Calu3 (cell line): ENCODE results near the gene PLEKHJ1. TPM values are rescaled to one million over a fixed set of nuclear protein-coding genes. Genes with fewer than 3 reads are reported as not detected.
"Not testable (repeated sequence)": the region's sequence is repeated elsewhere in the genome, so short reads cannot be mapped to it uniquely, and the experiment has no call there.

Experiments
- BruUV-seq: library from RNA; stranded (reverse); fragments of 400-500 nt; replicated peaks from 2 replicates; lab custom pipeline; 2021; lab: Mats Ljungman, UMichigan
- CTCF ChIA-PET: fragments of 300-600 bp; sonication (Branson Sonifier 250); formaldehyde crosslinking; loops from one replicate; lab custom pipeline; 2022; ENCODE audit warnings: antibody characterized with exemption; lab: Charles Lee
- DNase-seq: peaks from one replicate; pipeline ENCODE4 v3.0.0; 2022
- H3K27ac Mint-ChIP-seq: one replicate; pipeline ENCODE4 v1.8.0; 2022; ENCODE audit warnings: mixed read lengths; ENCODE audit not compliant: unreplicated experiment
- H3K27me3 Mint-ChIP-seq: one replicate; pipeline ENCODE4 v1.8.0; 2022; ENCODE audit warnings: mixed read lengths; ENCODE audit not compliant: unreplicated experiment
- H3K36me3 Mint-ChIP-seq: one replicate; pipeline ENCODE4 v1.8.0; 2022; ENCODE audit warnings: mild to moderate bottlenecking, moderate library complexity, mixed read lengths; ENCODE audit not compliant: insufficient read depth, unreplicated experiment
- H3K4me1 Mint-ChIP-seq: one replicate; pipeline ENCODE4 v1.8.0; 2022; ENCODE audit warnings: mild to moderate bottlenecking, low read depth, mixed read lengths; ENCODE audit not compliant: unreplicated experiment
- H3K4me3 Mint-ChIP-seq: one replicate; pipeline ENCODE4 v1.8.0; 2022; ENCODE audit warnings: mild to moderate bottlenecking, low read depth, moderate library complexity, mixed read lengths; ENCODE audit not compliant: unreplicated experiment
- H3K9me3 Mint-ChIP-seq: one replicate; pipeline ENCODE4 v1.8.0; 2022; ENCODE audit warnings: low read depth, mixed read lengths; ENCODE audit not compliant: unreplicated experiment
- intact Hi-C: fragments of 100-400 bp; cut with micrococcal nuclease; formaldehyde crosslinking; loops from one replicate; pipeline ENCODE4 v1.10.0; 2022; ENCODE audit not compliant: unreplicated experiment
- total RNA-seq: library from RNA; stranded (reverse); gene quantifications from 2 replicates; pipeline ENCODE4 v1.2.3, GENCODE V29; 2022
- TF ChIP-seq, protein P1 (sequence below): fragments of 200-600 bp; IDR thresholded peaks from one replicate; pipeline ENCODE4 v1.8.0; 2022; ENCODE audit warnings: antibody characterized with exemption; ENCODE audit not compliant: unreplicated experiment

Gene PLEKHJ1
- total RNA-seq, 1 experiment from 2014 or later = 38.7 TPM

DNA sequence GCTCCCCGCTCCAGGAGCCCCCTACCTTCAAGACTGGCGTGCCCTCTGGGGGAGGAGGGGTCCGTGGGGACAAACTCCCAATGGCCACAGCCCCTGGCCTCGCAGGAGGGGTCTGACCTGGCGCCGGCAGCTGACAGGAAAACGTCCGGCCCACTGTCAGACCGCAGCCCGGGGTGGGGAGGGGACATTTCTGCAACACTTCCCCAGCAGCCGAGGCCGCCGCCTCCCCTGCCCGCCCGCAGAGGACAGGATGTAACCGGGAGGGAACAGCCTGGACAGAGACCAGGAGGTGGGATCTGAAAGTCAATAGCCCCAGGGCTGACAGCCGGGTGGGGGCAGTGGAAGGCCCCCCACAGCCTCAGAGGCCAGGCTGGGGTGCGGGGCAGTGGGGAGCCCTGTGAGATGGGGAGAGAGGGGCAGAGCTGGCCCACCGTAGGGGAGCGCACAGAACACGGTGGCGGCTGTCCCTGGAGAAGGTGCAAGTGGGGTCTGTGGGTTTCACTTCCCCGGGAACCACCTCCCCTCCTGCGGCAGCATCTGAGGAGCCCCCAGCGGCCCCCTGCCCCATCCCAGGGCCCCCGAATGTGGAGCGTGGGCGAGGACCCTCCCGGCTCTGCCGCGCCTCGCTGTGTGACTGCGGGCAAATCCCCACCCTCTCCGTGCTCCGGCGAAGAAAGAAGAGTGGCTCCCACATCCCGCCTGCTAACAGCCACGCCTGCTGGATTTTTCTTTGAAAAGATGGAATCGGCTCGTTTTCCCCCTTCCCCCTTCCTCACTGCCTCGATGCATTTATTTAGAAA lies 46.1 kb upstream of the PLEKHJ1 start, which contains the start of gene PEAK3:
TSS of gene PEAK3 (minus strand) at position 114 of the 800 bp plus-strand sequence. CDS start 1,244 bp downstream, outside the sequence.
- no peaks in the 10 kb centered on the region for H3K27me3 Mint-ChIP-seq
- intact Hi-C loops = no loop called here
- H3K4me1 Mint-ChIP-seq = no peaks in the 10 kb centered on the region
- no peak for DNase-seq
- no peaks in the 10 kb centered on the region for H3K9me3 Mint-ChIP-seq
- CTCF ChIA-PET = no interaction called here
- no peak within 1 kb of the TSS for H3K4me3 Mint-ChIP-seq
- no TSS peak for BruUV-seq
- TF ChIP-seq, protein P1, sequence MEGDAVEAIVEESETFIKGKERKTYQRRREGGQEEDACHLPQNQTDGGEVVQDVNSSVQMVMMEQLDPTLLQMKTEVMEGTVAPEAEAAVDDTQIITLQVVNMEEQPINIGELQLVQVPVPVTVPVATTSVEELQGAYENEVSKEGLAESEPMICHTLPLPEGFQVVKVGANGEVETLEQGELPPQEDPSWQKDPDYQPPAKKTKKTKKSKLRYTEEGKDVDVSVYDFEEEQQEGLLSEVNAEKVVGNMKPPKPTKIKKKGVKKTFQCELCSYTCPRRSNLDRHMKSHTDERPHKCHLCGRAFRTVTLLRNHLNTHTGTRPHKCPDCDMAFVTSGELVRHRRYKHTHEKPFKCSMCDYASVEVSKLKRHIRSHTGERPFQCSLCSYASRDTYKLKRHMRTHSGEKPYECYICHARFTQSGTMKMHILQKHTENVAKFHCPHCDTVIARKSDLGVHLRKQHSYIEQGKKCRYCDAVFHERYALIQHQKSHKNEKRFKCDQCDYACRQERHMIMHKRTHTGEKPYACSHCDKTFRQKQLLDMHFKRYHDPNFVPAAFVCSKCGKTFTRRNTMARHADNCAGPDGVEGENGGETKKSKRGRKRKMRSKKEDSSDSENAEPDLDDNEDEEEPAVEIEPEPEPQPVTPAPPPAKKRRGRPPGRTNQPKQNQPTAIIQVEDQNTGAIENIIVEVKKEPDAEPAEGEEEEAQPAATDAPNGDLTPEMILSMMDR = no peak
- peaks cover 14% of the 10 kb centered on the region for H3K36me3 Mint-ChIP-seq
- H3K27ac Mint-ChIP-seq = no peak within 1 kb of the TSS

- H3K4me3 Mint-ChIP-seq, CTCF ChIA-PET: not testable (repeated sequence)
- H3K36me3 Mint-ChIP-seq = peaks cover 17% of the 10 kb centered on the region
These were observed 45.3 kb upstream of the PLEKHJ1 start for GRCh38 chr19:2281265-2282061.

DNA sequence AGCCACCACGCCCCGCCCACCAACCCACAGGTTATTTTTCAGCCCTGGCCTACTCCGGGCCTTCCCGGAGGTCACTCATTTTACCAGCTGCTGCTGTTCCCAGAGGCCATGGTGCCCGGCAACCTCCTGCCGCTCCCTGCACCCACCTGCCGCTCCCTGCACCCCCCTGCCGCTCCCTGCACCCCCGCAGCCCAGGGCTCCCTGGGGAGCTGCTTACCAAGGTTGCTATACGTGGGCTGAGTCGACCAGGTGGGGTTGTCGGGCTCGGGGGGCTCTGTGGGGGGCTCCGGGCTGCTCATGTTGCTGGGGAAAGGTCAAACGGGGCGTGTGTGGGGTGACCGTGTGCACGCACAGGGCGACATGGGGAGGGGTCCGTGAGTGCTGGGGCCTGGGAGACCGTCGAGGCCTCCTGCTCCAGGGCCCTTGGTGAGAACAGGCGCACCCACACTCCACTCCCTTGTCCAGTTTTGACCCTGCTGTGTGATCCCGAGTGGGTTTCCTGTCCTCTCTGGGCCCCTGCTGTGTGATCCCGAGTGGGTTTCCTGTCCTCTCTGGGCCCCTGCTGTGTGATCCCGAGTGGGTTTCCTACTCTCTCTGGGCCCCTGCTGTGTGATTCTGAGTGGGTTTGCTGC lies 44.6 kb upstream of the PLEKHJ1 start:
- H3K9me3 Mint-ChIP-seq = no peaks in the 10 kb centered on the region
- no peaks in the 10 kb centered on the region for H3K4me1 Mint-ChIP-seq
- no peaks in the 10 kb centered on the region for H3K27me3 Mint-ChIP-seq
- CTCF ChIA-PET = no interaction called here
- intact Hi-C loops = no loop called here
- no TSS peak for BruUV-seq
- no peak for DNase-seq
- H3K4me3 Mint-ChIP-seq = no peak overlapping the region
- H3K27ac Mint-ChIP-seq = no peak overlapping the region
- TF ChIP-seq, protein P1 = no peak
- H3K36me3 Mint-ChIP-seq = peaks cover 17% of the 10 kb centered on the region

More at GRCh38 chr19:2281265-2282061, 45.3 kb upstream of the PLEKHJ1 start:
- H3K27me3 Mint-ChIP-seq, H3K27ac Mint-ChIP-seq, DNase-seq, intact Hi-C loops, BruUV-seq, H3K4me1 Mint-ChIP-seq, H3K9me3 Mint-ChIP-seq: not testable (repeated sequence)

DNA sequence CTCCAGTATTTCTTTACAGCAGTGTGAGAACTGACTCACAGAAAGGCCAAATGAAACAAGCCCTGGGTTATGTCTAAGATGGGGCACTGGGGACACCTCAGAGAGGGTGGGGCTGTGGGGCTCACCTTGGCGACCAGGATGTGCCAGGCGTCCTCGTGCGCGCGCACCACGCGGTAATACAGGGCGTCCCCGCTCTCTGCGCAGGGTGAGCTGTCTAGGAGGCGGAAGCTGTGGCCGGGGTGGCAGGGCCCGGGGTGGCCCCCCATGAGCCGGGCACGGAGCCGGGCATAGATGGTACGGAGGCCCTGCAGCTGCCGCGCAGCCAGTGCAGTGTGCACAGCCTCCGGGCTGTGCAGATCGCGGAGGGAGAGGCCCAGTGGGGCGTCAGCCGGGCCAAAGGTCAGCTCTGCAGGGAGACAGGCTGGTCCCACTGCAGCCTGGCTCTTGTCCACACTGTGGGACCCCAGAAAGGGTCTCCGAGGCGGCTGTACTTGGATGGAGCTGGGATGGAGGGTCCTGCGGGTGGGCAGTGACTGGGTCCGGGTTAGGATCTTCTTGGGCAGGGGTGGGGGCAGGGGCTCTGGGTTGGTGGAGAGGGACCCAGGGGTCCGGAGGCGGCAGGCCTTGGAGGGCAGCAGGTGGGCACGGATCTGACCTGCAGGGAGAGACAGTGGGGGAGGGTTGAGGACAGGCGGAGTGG lies 42.5 kb upstream of the PLEKHJ1 start:
- no peak for DNase-seq
- no TSS peak for BruUV-seq
- Mint-ChIP-seq H3K9me3 (no peaks in the 10 kb centered on the region), H3K4me3 (no peak overlapping the region), H3K4me1 (peaks cover 8% of the 10 kb centered on the region), H3K36me3 (peaks cover 35% of the 10 kb centered on the region), H3K27me3 (no peaks in the 10 kb centered on the region), H3K27ac (no peak overlapping the region)
- CTCF ChIA-PET = no interaction called here
- TF ChIP-seq, protein P1 = no peak
- intact Hi-C loops = no loop called here
